DMS153 (cell line): Measurements from ENCODE around the gene PHOX2A.

Experiments used
- DNase-seq: peaks from one replicate; lab custom pipeline; 2025; lab: John Stamatoyannopoulos, UW

Gene PHOX2A

GRCh38 chr11:72249961-72250360, 6.0 kb upstream of the PHOX2A start:
- DNase-seq, result no peak

DNA sequence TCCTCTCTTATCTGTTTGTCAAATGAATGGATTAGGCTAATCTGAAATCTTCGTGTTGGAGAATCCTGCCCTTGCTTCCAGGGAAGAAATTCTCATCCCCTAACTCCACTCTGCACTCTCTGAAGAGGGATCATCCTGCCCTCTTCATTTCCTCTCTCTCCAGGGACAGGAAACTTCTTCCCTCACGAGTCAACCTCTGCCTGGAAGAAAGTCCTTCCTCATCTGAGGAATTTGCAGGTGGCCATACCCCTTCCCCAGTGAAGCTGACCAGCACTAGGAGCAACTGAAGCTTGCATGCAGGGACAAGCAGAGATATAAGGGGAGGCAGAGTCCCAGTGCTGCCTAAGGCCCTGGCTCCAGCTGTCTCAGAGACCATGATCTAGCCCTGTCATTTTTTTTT, 3.6 kb upstream of the PHOX2A start:
- DNase-seq, result no peak

GRCh38 chr11:72245263-72245816, 1.4 kb upstream of the PHOX2A start:
- no peak for DNase-seq

DNA sequence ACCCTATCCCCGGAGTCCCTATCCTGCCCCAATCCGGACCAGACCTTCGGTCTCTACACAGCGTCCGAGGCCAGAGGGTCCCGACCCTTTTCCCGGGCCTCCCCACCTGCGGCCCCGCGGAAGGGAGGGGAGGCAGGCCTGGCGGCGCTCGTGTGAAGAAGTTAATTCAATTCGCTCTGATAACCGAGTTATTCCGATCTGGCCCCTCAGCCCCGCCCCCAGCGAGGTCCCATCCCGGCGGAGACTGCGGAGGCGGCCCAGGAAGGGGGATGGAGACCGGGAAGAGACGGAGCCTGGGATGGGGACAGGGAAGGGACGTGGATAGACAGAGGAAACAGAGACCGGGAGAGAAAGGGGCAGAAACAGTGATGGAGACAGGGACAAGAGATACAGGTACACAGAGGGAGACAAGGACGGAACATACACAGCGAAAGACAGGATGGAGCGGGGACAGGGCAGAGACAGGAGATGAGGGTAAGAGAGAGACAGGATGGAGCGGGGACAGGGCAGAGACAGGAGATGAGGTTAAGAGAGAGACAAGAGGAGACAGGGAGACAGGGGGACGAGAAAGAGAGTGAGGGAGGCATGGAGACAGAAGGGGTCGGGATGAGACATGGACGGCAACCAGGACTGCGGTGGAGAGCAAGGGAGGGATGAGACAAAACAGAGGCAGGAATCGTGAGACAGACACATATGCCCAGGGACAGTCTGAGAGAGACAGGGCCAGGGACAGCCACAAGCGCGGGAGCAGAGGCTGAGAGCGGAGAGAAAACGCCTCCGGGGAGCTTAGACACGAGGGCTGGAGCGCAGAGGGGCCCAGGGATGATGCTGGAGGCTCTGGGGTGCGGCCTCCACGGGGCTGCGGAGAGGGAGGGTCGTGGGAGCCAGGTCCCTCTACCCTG, 636 bp upstream of the PHOX2A start:
- no peak for DNase-seq

DNA sequence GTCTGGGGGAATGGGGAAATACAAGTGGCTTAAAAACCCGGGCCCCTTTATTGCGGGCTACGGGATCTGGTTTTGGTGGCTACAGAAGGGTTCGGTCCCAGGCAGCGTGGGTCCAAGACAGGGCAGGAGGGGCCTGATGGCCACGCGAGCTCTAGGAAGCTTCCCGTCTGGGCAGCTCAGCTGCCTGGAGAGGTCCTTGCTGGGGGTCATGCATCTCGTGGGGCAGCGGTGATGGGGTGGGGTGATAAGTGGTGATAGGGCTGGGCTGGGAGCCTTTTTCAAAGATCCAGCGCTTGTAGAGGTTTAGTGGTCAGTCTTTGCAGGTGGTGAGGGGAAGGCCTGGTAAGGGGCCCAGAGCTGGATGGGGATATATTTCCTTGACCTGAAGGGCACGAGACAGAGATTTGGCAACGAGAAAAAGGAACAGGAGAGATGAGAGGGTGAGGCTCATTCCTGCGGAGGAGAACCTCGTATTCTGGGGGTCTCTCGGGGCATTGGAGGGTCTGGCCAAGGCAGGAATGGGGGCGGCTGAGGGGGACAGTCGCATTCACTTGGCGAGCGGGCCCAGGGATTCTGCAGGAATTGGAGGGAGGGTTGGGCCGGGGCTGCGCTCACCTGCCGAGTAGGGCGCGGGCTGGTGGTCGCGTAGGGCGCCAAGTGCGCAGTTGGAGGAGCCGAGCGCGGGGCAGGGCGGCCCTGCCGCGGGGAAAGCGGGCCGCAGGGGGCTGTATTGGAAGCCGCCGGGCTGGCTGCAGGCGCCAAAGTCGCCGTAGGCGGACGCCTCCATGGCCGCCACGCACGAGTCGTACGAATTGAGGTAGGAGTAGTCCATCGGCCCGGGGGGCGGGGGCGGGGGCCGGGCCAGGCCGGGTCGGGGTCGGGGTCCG, 560 bp downstream of the PHOX2A start:
- no peak for DNase-seq

- no peak for DNase-seq
Measured at GRCh38 chr11:72242141-72242540, 1.8 kb downstream of the PHOX2A start.

DNA sequence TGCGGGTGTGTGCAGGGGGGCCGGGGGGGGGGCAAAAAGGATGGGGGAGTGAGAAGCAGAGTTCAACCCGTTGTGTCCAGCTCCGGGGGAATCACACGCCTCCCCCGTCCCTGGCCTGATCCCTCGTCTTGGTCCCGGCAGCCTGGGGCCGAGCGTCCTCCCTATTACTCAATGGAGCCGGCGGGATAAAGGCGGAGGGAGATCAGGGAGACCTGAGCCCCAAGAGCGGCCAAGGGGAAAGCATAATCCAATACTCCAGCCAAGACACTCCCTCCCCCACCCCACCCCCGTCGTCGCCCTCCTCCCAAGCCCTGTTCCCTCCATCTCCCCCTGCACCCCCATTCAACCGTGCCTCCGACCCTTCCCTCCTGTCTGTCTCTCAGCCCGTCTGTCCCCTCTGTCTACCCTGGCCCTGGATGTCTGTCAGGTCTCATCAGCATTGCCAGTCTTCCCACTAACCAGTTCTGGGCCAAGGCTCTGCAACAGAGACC, 2.6 kb downstream of the PHOX2A start:
- no peak for DNase-seq

DNA sequence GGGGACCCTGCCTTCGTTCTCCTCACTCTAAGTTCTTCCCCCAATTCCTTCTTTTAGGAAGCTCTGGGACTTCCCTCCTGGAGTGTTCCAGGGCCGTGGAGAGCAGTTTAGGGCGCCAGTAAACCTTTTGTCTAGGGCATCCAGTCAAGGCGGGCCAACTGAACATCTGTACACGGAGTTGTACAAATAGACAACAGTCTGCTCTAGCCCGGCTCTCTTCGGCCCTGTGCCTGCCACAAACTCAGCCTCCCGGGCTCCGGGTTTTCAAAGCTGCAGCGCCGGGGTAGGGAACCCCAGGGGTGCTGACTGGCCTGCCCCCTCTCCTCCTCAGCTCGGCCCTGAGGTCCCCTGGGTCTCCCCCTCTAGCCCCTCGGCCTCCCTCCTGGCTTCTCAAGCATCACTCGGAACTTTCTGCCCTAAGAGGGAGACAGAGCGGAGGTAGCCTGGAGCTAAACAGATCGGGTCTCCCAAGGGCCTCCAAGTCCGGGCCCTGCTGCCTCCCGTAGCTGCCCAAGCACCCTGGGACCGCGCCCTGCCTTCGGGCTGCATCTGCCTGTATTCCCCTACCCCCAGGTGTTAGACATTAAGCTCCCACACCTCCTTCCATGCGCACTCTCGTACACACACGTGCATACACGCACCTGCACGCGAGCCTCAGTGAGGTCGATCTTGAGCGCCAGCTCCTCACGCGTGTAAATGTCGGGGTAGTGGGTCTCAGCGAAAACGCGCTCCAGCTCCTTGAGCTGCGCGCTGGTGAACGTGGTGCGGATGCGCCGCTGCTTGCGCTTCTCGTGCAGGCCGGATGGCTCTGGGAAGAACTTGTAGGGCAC, 3.3 kb downstream of the PHOX2A start:
- DNase-seq, result peak; percentile 4

DNA sequence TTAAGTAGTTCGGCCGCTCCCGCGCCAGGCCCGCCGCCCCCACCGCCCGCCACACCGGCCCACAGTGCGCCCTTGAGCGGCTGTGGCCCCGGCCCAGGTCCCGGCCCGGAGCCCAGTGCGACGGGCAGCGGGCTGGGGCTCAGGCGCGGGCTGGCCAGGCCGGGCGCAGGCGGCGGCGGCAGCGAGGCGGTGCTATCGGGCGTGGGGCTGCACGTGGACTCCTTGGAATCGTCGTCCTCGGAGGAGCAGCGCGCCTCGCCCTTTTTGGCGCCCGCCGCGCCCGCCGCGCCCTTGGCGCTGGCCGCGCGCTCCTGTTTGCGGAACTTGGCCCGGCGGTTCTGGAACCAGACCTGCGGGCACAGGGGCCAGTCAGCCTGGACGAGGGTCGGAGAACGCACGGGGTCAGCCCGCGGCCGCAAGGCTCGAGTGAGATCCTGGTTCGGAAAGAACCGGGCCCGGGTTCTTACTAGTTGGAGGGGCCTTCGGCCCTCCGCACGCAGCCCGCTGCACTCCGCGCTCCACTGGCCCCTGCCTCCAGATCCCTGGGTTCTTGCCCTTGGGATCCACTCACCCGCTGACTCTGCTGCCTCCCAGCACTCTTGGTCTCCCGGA, 4.0 kb downstream of the PHOX2A start:
- no peak for DNase-seq

- DNase-seq, result peak; percentile 59
Measured at GRCh38 chr11:72239313-72239848, 4.6 kb downstream of the PHOX2A start.

DNA sequence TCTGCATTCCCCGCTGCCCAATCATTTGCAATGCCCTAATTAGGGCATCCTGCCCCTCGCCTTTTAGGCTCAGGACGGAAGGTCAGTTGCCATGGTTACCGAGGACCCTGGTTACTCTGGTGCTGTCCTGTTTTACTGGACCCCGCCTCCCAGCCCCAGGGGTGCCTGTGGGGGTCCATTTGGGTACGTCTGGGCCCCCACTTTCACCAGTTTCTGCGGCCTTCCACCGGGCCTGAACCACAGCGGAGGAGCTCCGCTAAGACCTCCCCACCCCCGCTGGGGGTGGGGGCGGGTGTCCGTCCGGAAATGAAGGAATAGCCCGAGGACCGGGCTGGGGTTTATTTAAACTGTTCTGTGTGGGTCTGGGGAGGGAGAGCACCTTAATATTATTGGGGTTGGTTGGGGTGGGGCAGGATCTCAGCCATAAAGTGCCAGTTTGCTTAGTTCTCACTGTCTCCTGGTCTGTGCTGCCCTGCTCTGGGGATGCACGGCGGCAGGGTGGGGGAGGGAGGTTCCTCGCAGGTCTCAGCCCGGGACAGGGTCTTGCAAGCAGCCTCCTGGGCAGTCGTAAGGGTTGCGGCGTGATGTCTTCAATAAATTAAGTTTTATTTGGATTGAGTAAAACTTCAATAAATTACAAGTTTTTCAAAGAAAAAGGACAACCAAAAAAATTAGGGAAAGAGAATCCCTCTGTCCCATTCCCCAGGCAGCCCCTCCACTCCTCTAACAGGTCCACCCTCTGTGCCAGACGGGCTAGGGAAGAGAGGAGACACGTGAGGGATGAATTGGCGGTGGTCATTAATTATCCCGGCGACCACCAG, 5.3 kb downstream of the PHOX2A start:
- no peak for DNase-seq

GRCh38 chr11:72238040-72238450, 5.9 kb downstream of the PHOX2A start:
- peak; percentile 76 for DNase-seq

- DNase-seq, result no peak
Measured at GRCh38 chr11:72237112-72237931, 6.7 kb downstream of the PHOX2A start.

DNA sequence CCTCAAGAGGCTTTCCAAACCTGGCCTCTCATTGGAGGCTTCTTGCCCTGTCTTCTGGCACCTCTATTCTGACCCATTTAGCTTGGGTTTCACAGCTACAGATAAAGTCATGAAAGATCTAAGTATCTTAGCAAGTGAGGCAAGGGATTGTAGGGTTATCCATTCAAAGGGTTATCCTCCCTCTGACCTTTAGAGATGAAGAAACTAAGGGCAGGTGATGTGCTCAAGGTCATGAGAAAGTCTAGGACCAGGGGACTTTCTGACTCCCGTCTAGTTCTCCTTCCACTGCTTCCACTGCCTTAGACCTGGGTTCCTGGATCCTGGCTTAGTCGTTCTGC, 7.2 kb downstream of the PHOX2A start:
- DNase-seq, result no peak

DNA sequence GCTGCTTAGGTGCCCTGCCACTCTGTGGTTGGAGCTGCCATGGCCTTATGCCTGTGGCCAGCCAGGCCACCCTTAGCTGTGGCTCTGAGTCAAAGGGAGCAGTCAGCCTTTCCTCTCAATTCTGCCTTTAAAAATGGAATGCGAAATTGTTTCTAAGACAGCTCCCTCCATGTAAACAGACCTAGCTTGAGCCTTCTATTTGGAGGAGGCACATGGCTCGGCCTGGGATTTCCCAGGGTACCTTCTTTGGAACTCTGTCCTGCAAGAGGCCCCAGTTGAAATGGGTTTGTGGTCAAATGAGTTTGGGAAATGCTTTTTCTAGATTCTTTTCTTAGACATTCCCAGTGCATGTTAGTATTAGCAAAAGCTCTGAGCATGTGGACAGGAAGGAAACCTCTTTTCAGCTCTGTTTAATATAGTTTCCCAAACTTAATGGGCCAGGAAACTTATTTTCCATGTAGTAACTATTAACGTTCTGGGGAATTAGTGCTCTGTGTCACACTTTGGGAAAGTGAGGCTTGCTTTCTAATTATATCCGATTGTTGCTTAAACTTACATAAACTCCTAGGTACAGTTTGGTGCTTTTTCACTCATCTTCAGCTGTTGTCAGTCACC, 7.8 kb downstream of the PHOX2A start:
- DNase-seq, result no peak

DNA sequence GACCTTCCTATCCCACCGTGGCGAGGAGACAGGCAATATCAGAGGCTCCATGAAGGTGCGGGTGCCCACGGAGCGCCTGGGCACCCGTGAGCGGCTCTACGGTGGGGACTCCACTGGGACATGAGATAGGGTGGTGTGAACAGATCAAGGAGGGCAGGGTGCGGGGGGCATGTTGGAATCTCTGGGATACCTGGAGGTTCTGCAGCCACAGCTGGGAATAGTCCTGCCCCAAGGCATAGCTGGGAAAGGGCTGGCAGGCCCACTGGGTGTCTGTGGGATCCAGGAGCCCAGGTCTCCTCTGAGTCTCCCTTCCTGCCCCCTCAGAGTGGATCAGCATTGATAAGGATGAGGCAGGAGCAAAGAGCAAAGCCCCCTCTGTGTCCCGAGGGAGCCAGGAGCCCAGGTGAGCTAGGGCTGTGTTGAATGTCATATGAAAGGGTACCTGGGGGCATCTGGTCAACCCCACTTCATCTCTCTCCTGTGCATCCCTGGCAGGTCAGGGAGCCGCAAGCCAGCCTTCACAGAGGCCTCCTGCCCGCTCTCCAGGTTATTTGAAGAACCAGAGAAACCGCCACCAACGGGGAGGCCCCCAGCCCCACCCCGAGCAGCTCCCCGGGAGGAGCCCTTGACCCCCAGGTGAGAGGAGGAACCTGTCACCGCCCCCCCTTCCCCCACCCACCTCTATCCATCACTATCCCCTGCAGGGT, 8.5 kb downstream of the PHOX2A start:
- DNase-seq, result no peak

GRCh38 chr11:72234920-72235319, 9.1 kb downstream of the PHOX2A start:
- DNase-seq, result no peak

- no peak for DNase-seq
Measured at GRCh38 chr11:72234514-72234830, 9.5 kb downstream of the PHOX2A start.
